Peyer's patch (tissue), 4 donors: ENCODE measurements around the gene RPS6KA5. TPM values are rescaled to one million over a fixed set of nuclear protein-coding genes. Genes with fewer than 3 reads are reported as not detected.
"Not testable (repeated sequence)": the region's sequence is repeated elsewhere in the genome, so short reads cannot be mapped to it uniquely, and the experiment has no call there.

Source experiments
- DNase-seq, 3 donors: peaks; one replicate each; pipeline ENCODE4 v3.0.0-alpha.2; 2017 to 2019
- H3K27ac ChIP-seq, 4 donors: fragments of 200-600 bp; sonication (generic); one replicate each; pipeline ENCODE4 v1.5.1; 2016 to 2019
- H3K27me3 ChIP-seq, 2 donors: fragments of 200-600 bp; sonication (generic); one replicate each; pipeline ENCODE4 v1.5.1; 2019
- H3K36me3 ChIP-seq, 3 donors: fragments of 200-600 bp; sonication (generic); one replicate each; pipeline ENCODE4 v1.5.1; 2016 to 2019
- H3K4me1 ChIP-seq, 4 donors: fragments of 200-600 bp; sonication (generic); one replicate each; pipeline ENCODE4 v1.5.1; 2016 to 2019
- H3K4me3 ChIP-seq, 4 donors: fragments of 200-600 bp; sonication (generic); 1 replicate in 3 of 4; 2 replicates in 1 of 4; pipeline ENCODE4 v1.5.1; 2016 to 2019; ENCODE audit warnings: mild to moderate bottlenecking in 1 of 4
- H3K9me3 ChIP-seq, 4 donors: fragments of 200-600 bp; sonication (generic); one replicate each; pipeline ENCODE4 v1.5.1; 2016 to 2019; ENCODE audit warnings: mild to moderate bottlenecking in 1 of 4
- CTCF ChIP-seq, 6 experiments: fragments of 450-650 bp in 4 of 6; fragments of 200-600 bp in 2 of 6; sonication (generic) in 1 of 6; IDR thresholded peaks; one replicate each; pipeline ENCODE4 v1.5.1; 2017 to 2019; ENCODE audit warnings: antibody characterized with exemption in 6 of 6, mild to moderate bottlenecking in 3 of 6, moderate library complexity in 1 of 6
- POLR2A ChIP-seq, 2 donors: fragments of 450-650 bp; IDR thresholded peaks; one replicate each; pipeline ENCODE4 v1.5.1; 2017; ENCODE audit warnings: antibody characterized with exemption in 2 of 2, mild to moderate bottlenecking in 2 of 2, moderate library complexity in 2 of 2
- total RNA-seq, 4 donors: library from RNA; depleted of rRNA; stranded (reverse); fragments of >200 nt; gene quantifications; one replicate each; pipeline ENCODE4 v1.1.0, GENCODE V29; 2016

The RPS6KA5 gene
- total RNA-seq, 4 donors from 2014 or later = 10.3 to 15.1 (median 10.6) TPM

- H3K27ac ChIP-seq = no peak overlapping the region
- TF ChIP-seq POLR2A (IDR thresholded peaks at IDR 0.05) = no peak
- TF ChIP-seq CTCF (IDR thresholded peaks at IDR 0.05) = no peak
- H3K36me3 ChIP-seq = no peaks in the 10 kb centered on the region
- no peaks in the 10 kb centered on the region for H3K27me3 ChIP-seq
- no peaks in the 10 kb centered on the region for H3K9me3 ChIP-seq
- DNase-seq = no peak
- no peak overlapping the region for H3K4me3 ChIP-seq
- no peaks in the 10 kb centered on the region for H3K4me1 ChIP-seq
Observed at GRCh38 chr14:90983560-90983959, 76.9 kb downstream of the RPS6KA5 start.

DNA sequence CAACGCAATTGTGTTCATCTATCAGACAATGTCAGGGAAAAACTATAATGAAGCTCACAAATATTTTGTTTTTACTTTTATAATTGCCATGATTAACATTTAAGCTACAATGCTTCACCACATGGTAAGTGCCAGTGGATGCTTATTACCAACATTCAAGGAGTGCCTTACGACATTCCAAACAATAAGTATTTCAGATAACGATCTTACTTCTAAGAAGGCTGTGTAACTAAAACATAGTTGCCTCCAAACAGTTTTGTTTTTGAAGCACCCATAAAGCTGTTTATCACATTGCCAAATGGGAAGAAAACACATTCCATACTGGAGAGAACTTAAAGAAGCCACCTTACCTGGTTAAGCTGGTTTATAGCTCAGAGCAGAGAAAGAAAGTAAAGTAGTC is 78.8 kb downstream of the RPS6KA5 start:
- Histone ChIP-seq H3K4me1 (no peaks in the 10 kb centered on the region), H3K27me3 (no peaks in the 10 kb centered on the region), H3K27ac (no peak overlapping the region), H3K4me3 (no peak overlapping the region), H3K36me3 (peaks cover 0 to 5% (median 0%) of the 10 kb centered on the region in 3 donors), H3K9me3 (no peaks in the 10 kb centered on the region)
- DNase-seq = no peak
- TF ChIP-seq CTCF (IDR thresholded peaks at IDR 0.05) = no peak
- no peak for TF ChIP-seq POLR2A (IDR thresholded peaks at IDR 0.05)

GRCh38 chr14:90980636-90981035 is 79.8 kb downstream of the RPS6KA5 start:
- not testable (repeated sequence) for H3K36me3 ChIP-seq, H3K4me3 ChIP-seq, H3K27me3 ChIP-seq, H3K4me1 ChIP-seq, DNase-seq, H3K9me3 ChIP-seq, H3K27ac ChIP-seq

- peaks cover 0 to 8% (median 0%) of the 10 kb centered on the region in 4 donors for H3K4me1 ChIP-seq
- no peaks in the 10 kb centered on the region for H3K9me3 ChIP-seq
- H3K27me3 ChIP-seq = no peaks in the 10 kb centered on the region
- H3K36me3 ChIP-seq = peaks cover 0 to 5% (median 0%) of the 10 kb centered on the region in 3 donors
- no peak overlapping the region for H3K4me3 ChIP-seq
- no peak overlapping the region for H3K27ac ChIP-seq
- DNase-seq = no peak
- TF ChIP-seq CTCF (IDR thresholded peaks at IDR 0.05) (no peak), POLR2A (IDR thresholded peaks at IDR 0.05) (no peak)
Observed at GRCh38 chr14:90979515-90979914, 80.9 kb downstream of the RPS6KA5 start.

DNA sequence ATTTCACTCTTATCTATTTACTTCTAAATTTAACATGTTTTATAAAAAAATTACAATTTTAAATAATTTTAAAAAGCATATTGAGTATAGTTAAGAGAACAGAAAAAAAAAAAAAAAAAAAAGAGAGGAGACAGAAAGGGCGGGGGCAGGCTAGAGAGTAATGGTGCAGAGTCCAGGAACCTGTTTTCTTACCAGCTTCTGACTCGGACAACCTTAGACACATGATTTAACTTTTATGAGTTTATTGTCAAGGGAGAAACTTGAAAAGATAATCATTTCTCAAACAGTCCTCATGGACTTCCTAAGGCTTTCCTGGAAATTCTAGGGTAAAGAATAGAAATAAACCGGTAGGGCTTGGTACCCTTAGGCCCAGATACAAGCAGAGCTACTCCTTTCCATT is 84.3 kb downstream of the RPS6KA5 start:
- H3K36me3 ChIP-seq = peaks cover 0 to 5% (median 0%) of the 10 kb centered on the region in 3 donors
- no peaks in the 10 kb centered on the region for H3K27me3 ChIP-seq
- peak overlapping the region in 2 of 4 donors; percentile 24 to 76 for H3K27ac ChIP-seq
- H3K4me1 ChIP-seq = peaks cover 0 to 8% (median 0%) of the 10 kb centered on the region in 4 donors
- peak in 1 of 3 donors; percentile 67 for DNase-seq
- TF ChIP-seq POLR2A (IDR thresholded peaks at IDR 0.05) = no peak
- no peak for TF ChIP-seq CTCF (IDR thresholded peaks at IDR 0.05)
- H3K9me3 ChIP-seq = no peaks in the 10 kb centered on the region
- H3K4me3 ChIP-seq = no peak overlapping the region

GRCh38 chr14:90971687-90972086 is 88.8 kb downstream of the RPS6KA5 start:
- H3K36me3 ChIP-seq = no peaks in the 10 kb centered on the region
- no peak overlapping the region for H3K27ac ChIP-seq
- no peak for DNase-seq
- H3K4me3 ChIP-seq = no peak overlapping the region
- H3K4me1 ChIP-seq = peaks cover 0 to 23% (median 0%) of the 10 kb centered on the region in 4 donors
- H3K9me3 ChIP-seq = no peaks in the 10 kb centered on the region
- H3K27me3 ChIP-seq = no peaks in the 10 kb centered on the region
- no peak for TF ChIP-seq CTCF (IDR thresholded peaks at IDR 0.05)
- TF ChIP-seq POLR2A (IDR thresholded peaks at IDR 0.05) = no peak
